A673 (cell line): ENCODE data around the gene RAX2.

Source experiments
- EZH2 ChIP-seq: fragments of 200-600 bp; sonication (generic); IDR thresholded peaks from 2 replicates; pipeline ENCODE4 v1.6.1; 2017; ENCODE audit warnings: borderline replicate concordance, low read depth, mild to moderate bottlenecking, mixed read lengths, antibody characterized with exemption, low read length; ENCODE audit not compliant: poor library complexity, severe bottlenecking
- TF ChIP-seq, protein P1 (sequence below): fragments of 300-800, 200-600 bp; sonication (generic); conservative IDR thresholded peaks from 2 replicates; pipeline ENCODE4 v1.5.1; 2017; ENCODE audit warnings: low read depth, mild to moderate bottlenecking, antibody characterized with exemption, low read length, moderate library complexity, mixed read lengths

DNA sequence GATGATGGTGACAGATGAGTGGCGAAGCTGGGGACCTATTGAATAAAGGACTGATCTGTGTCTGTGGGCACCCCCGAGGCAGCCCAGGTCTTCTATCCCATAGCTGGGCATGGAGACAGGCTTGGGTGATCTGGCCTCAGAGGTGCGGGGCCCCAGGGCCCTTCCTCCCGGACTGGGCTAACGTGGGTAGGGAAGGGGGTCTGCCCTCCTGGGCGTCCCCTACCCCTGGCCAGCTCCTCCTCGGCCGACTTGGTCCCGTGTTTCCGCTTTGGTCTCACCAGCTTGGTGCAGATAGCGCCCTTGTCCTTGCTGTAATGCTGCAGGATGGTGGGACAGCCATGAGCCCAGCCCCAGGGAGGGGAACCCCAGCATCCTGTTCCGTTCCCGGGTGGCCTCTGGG, 10.9 kb upstream of the RAX2 start:
- TF ChIP-seq, protein P1, sequence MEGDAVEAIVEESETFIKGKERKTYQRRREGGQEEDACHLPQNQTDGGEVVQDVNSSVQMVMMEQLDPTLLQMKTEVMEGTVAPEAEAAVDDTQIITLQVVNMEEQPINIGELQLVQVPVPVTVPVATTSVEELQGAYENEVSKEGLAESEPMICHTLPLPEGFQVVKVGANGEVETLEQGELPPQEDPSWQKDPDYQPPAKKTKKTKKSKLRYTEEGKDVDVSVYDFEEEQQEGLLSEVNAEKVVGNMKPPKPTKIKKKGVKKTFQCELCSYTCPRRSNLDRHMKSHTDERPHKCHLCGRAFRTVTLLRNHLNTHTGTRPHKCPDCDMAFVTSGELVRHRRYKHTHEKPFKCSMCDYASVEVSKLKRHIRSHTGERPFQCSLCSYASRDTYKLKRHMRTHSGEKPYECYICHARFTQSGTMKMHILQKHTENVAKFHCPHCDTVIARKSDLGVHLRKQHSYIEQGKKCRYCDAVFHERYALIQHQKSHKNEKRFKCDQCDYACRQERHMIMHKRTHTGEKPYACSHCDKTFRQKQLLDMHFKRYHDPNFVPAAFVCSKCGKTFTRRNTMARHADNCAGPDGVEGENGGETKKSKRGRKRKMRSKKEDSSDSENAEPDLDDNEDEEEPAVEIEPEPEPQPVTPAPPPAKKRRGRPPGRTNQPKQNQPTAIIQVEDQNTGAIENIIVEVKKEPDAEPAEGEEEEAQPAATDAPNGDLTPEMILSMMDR = no peak
- TF ChIP-seq EZH2 = no peak
